Progenitor cell of endocrine pancreas (in vitro differentiated cells): ENCODE results near the gene CTRB1. TPM values are rescaled to one million over a fixed set of nuclear protein-coding genes. Genes with fewer than 3 reads are reported as not detected.

Experiments used
- DNase-seq: peaks from one replicate; pipeline ENCODE4 v3.0.0; 2021; ENCODE audit warnings: low spot score; ENCODE audit not compliant: unreplicated experiment
- H3K27ac Mint-ChIP-seq: 2 replicates; pipeline ENCODE4 v1.8.0; 2021; ENCODE audit warnings: mild to moderate bottlenecking, moderate library complexity, mixed read lengths
- H3K27me3 Mint-ChIP-seq: 2 replicates; pipeline ENCODE4 v1.8.0; 2021; ENCODE audit warnings: mixed read lengths
- H3K36me3 Mint-ChIP-seq: 2 replicates; pipeline ENCODE4 v1.8.0; 2022; ENCODE audit warnings: mixed read lengths; ENCODE audit not compliant: insufficient read depth
- H3K4me1 Mint-ChIP-seq: 2 replicates; pipeline ENCODE4 v1.8.0; 2021; ENCODE audit warnings: low read depth, mixed read lengths
- H3K4me3 Mint-ChIP-seq: 2 replicates; pipeline ENCODE4 v1.8.0; 2021; ENCODE audit warnings: low read depth, mild to moderate bottlenecking, moderate library complexity, mixed read lengths
- H3K9me3 Mint-ChIP-seq: 2 replicates; pipeline ENCODE4 v1.8.0; 2021; ENCODE audit warnings: low read depth, mixed read lengths
- CTCF ChIP-seq: fragments of 200-600 bp; sonication (generic); IDR thresholded peaks from one replicate; pipeline ENCODE4 v1.5.0; 2021; ENCODE audit warnings: antibody characterized with exemption, mild to moderate bottlenecking; ENCODE audit not compliant: unreplicated experiment
- total RNA-seq: library from RNA; stranded (reverse); gene quantifications from 2 replicates; pipeline ENCODE4 v1.2.1, GENCODE V29; 2021

CTRB1 gene
- total RNA-seq, 1 donor from 2014 or later = not detected

GRCh38 chr16:75179208-75179607, 39.6 kb upstream of the CTRB1 start:
- no peak for DNase-seq
- H3K9me3 Mint-ChIP-seq = peaks cover 29% of the 10 kb centered on the region
- H3K4me1 Mint-ChIP-seq = no peaks in the 10 kb centered on the region
- H3K27me3 Mint-ChIP-seq = no peaks in the 10 kb centered on the region
- H3K4me3 Mint-ChIP-seq = no peak overlapping the region
- no peak overlapping the region for H3K27ac Mint-ChIP-seq
- H3K36me3 Mint-ChIP-seq = peaks cover 7% of the 10 kb centered on the region
- no peak for TF ChIP-seq CTCF

- H3K4me3 Mint-ChIP-seq = no peak overlapping the region
- no peak overlapping the region for H3K27ac Mint-ChIP-seq
- H3K4me1 Mint-ChIP-seq = no peaks in the 10 kb centered on the region
- H3K27me3 Mint-ChIP-seq = no peaks in the 10 kb centered on the region
- TF ChIP-seq CTCF = no peak
- H3K36me3 Mint-ChIP-seq = peaks cover 4% of the 10 kb centered on the region
- no peak for DNase-seq
- peaks cover 18% of the 10 kb centered on the region for H3K9me3 Mint-ChIP-seq
Observed at GRCh38 chr16:75181630-75182029, 37.2 kb upstream of the CTRB1 start.

GRCh38 chr16:75188832-75189477, 29.8 kb upstream of the CTRB1 start:
- no peak for DNase-seq
- Mint-ChIP-seq H3K9me3 (no peaks in the 10 kb centered on the region), H3K36me3 (no peaks in the 10 kb centered on the region), H3K4me3 (no peak overlapping the region), H3K27me3 (no peaks in the 10 kb centered on the region), H3K4me1 (no peaks in the 10 kb centered on the region), H3K27ac (no peak overlapping the region)
- no peak for TF ChIP-seq CTCF

GRCh38 chr16:75189638-75190245, 29.0 kb upstream of the CTRB1 start:
- TF ChIP-seq CTCF = no peak
- Mint-ChIP-seq H3K4me3 (no peak overlapping the region), H3K27ac (no peak overlapping the region), H3K4me1 (no peaks in the 10 kb centered on the region), H3K27me3 (no peaks in the 10 kb centered on the region), H3K9me3 (no peaks in the 10 kb centered on the region), H3K36me3 (no peaks in the 10 kb centered on the region)
- DNase-seq = no peak

- Mint-ChIP-seq H3K36me3 (no peaks in the 10 kb centered on the region), H3K27me3 (peaks cover 10% of the 10 kb centered on the region), H3K27ac (no peak overlapping the region), H3K4me3 (no peak overlapping the region), H3K4me1 (no peaks in the 10 kb centered on the region), H3K9me3 (no peaks in the 10 kb centered on the region)
- TF ChIP-seq CTCF = no peak
- no peak for DNase-seq
Observed at GRCh38 chr16:75192606-75193264, 26.1 kb upstream of the CTRB1 start.
